ENCODE measurements around the gene USP32.
A peak's percentile ranks its signal among the peaks of the same experiment; 100 is the strongest.
"Not testable (repeated sequence)": the region's sequence is repeated elsewhere in the genome, so short reads cannot be mapped to it uniquely, and the experiment has no call there.

The USP32 gene

DNA sequence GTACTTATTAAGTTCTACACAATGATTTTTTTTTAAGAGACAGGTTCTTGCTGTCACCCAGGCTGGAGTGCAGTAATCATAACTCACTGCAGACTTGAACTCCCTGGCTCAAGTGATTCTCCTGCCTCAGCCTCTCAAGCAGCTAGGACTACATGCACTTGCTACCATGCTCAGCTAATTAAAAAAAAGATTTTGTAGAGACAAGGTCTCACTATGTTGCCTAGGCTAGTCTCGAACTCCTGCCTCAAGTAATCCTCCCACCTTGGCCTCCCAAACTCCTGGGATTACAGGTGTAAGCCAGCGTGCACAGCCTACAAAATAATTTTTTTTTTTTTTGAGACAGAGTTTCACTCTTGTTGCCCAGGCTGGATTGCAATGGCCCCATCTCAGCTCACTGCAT is 22.2 kb downstream of the USP32 start:
- no peak for DNase-seq

DNA sequence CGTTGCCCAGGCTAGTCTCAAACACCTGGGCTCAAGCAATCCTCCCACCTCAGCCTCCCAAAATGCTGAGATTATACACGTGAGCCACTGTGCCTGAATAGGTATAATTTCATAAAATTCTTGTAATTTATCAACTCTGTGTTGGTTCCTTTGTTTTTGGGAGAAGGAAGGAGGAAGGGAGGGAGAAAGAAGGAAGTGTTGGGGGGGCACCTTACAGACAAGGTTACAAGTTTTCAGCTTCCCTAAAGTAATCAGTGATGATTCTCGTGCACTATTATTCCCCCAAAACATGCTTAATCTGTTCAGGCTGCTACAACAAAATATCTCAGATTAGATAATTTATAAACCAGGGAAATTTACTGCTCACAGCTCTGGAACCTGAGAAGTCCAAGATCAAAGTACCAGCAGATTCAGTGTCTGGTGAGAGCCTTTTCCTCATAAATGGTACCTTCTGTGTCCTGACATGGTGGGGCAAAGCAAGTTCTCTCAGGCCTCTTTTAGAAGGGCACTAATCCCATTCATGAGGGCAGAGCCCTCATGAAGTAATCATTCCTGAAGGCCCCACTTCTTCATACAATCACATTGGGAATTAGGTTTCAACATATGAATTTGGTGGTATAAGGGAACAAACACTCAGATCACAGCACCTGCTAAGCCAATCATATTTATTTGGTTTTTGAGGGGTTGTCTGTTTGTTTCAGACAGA is 28.1 kb downstream of the USP32 start:
- DNase-seq, result no peak

DNA sequence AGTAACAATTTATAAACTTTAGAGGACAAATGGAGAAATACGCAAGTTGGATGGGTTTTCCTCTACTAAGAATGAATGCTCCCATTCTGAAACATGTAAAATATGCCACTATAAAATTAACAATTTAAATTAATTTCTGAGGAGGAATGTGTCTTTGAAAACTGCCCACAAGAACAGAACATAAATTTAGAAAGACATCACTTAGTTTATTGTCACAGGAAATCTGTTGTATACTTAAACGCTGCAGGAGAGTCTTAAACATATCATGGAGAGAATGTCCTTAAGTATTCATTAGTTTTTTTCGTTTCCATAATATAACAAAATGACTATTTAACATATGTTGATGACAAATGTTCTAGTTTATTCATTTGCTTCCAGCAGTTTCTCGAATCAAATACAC is 29.6 kb downstream of the USP32 start:
- DNase-seq, result no peak

DNA sequence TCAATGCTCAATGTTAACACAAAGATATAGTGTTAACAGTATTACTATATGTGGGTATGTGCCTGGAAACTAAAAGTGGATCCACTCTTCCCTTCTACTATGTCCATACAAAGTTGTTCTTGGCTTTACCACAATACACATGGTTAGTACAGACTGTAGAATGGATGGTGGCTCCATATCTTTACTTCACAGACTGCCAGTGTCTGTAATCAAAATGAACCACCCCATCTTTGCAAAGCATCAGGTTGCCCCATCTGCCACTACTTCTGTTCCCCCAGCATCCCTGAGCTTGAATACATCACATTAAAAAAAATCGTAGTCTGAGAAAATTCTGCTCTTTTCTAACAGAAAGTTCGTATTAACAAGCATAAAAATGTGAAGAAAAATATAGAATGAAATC is 30.0 kb downstream of the USP32 start:
- DNase-seq, result no peak

DNA sequence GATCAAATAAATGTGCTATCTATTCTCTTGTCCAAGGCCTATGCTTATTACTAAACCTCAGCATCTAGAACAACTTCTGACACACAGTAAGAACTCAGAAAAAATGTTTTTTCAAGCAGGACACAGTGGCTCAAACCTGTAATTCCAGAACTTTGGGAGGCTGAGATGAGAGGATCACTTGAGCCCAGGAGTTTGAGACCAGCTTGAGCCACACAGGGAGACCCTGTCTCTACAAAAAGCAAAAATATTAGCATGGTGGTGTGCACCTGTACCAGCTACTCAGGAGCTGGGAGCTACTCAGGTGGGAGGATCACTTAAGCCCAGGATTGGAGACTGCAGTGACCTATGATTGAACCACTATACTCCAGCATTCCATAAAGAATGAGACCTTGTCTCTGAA is 32.5 kb downstream of the USP32 start:
- DNase-seq, result no peak

DNA sequence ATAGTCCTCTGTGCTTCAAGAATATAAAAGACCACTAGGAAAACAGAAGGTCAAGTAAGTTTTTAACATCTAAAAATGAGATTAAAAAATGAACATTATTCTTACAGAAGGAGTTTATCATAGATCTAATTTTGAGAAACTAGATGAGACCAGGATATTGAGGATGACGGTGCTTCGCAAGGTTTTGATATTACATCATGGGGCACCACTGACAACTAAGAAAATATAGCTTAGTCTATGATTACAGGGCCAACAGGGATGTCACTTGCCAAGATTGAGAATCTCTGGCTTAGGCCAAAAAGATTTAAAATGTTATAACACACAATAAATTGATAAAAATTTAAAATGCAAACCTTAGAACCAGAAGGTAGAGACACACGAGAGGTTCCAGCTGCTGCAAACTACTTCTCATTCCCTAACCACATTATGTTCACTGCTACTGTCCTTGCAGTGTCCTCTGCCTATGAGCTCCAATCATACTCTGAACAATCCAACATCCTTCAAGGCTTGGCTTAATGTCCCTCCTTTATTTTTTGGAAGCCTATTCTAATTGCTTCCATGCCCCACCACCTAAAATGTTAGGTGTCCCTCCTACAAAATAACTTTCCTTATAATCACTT is 33.2 kb downstream of the USP32 start:
- no peak for DNase-seq

DNA sequence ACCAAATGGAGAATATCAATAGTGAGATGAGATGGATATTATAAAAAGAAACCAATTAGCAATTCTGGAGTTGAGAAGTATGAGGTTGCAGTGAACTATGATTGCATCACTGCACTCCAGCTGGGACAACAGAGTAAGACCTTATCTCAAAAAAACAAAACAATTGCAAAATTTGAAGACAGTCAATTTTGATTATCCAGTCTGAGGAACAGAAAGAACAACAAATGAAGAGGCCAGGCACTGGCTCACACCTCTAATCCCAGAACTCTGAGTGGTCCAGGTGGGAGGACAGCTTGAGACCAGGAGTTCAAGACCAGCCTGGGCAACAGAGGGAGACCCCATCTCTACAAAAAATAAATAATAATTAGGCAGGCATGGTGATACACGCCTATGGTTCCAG is 35.0 kb downstream of the USP32 start:
- no peak for DNase-seq

DNA sequence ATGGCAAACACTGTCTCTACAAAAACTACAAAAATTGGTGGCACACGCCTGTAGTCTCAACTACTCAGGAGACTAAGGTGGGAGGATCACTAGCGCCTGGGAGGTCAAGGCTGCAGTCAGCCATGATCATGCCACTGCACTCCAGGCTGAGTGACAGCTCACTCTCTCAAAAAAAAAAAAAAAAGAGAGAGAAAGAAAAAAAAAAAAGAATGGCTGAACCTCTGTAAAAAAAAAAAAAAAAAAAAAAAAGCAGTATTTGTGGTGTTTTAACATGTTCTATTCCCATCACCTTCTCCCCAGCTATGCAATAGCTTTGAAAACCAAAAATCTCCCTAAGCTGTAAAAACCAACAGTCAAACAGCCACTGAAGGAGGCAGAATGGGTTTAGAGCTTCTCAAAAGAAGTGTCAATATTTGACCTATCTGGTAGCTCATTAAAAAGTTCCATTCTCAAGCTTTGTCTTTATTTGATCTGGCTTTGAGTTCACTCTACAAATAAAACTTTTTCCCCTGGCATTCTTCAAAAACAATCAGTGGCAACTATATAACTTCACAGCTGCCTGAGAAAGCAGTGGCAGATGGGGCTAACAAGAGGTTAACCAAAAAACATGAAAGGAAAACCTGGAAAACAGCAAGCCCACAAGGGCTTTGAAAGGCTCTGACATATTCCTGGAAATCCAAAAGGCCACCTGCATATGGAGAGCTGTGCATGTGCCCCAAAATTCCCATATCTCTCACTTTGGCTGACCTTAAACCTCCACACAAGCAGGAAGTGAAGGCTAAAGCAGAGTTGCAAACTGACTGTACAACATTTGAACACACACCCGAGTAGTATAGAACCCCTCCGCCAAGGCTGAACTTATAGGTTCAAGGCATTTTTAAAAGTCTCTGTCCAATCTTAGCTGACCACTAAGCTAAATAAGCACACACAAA is 36.0 kb downstream of the USP32 start:
- DNase-seq, result no peak

DNA sequence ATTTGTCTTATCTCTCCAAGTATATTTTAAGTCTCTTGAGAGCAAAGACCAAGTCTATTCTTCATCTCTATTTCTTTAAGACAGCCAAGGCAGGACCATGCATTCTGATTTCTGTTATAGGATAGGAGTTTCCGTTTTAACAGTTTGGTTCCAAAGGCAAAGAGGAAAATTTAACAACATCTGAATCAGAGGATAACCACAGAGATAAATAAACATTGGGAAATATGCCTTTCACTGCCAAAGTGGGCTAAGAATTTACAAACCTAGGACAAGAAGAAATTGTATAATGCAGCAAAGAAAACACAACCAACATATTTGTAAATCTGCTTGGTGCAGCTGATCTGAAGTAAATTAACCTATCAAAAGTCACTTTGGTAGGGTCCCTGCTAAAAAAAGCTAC is 37.7 kb downstream of the USP32 start:
- no peak for DNase-seq

DNA sequence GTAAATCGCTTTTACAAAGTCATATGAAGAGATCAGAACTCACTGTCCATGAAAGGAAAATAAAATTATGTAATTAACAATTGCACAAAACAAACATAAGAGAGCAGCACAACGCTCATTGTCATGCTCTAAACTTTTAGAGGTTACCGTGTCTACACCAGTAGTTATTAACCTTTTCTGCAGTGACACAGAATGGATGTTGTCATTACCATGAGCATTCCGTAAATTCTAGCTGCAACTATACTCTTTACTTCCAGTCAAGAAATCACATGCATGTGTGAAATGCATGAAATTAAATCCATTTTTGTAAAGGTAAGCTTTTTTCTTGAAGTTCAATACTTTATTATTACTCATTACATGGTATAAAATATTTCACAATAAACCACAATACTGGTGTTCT is 38.2 kb downstream of the USP32 start:
- no peak for DNase-seq

DNA sequence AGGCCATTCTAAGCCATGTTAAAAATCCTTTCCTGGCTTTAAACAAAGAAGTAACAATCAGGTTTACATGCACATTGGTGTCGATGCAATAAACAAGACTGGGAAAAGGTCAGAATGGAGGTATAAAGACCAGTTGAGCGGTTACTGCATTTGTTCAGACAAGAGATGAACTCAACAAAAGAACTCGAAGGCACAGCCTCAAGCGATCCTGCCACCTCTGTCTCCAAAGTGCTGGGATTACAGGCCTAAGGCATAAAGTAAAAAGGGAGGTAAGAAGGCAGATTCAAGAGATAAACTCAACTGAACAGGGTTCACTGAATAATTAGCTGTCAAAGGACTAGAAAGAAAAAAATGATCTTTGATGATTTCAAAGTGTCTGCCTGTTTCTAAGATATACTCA is 39.4 kb downstream of the USP32 start:
- DNase-seq, result no peak

DNA sequence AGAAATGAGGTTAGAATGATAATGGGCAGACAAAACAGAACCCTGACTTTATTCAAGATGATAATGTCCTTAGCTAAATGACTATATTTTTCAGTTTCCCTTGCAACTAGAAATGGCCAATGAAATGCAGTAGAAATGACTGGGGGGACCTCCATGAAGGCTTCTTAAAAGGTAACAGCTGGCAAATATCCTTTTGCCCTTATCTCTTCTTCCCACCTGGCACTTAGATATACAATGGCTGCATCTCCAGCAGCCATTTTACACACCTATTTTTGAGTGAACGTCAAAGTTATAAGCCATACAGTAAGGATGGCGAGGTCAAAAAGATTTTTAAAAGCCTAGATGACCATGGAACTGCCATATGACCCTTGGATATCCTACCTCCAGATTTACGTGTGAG is 39.9 kb downstream of the USP32 start:
- no peak for DNase-seq

DNA sequence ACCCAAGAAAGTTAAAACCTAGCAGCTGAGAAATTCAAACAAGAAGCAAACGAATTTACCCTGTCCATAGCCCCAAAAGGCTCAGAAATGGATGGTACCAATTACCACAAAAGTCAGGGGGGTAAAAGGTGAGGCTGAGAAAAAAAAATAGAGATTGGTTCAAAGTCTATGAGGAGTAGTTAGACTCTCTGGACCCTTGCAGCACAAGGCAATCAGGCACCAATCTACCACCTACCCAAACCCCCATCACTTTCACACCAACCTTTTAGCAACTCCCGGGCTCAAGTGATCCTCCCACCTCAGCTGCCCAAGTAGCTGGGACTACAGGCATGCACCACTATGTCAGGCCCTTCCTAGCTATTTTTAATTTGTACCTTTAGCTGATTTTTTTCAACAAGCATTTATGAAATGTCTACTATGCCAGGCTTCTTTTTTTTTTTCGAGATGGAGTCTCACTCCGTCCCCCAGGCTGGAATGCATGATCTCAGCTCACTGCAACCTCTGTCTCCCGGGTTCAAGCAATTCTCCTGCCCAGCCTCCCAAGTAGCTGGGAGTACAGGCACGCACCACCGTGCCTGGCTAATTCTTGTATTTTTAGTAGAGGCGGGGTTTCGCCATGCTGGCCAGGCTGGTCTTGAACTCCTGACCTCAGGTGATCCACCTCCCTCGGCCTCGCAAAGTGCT is 40.8 kb downstream of the USP32 start:
- no peak for DNase-seq

DNA sequence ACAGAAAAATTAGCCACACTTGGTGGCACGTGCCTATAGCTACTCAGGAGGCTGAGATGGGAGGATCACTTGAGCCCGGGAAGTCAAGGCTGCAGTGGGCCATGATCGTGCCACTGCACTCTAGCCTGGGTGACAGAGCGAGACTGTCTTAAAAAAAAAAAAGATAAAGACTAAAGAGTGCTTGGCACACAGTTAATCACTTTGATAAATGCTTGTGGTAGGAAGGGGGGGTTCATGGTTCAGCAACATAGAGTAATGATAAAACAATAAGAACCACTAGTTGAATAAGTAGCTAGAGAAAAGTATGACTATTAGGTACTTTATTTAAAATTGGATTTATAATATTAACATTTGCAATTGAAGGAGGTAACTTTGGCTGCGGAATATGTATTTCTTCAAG is 43.3 kb downstream of the USP32 start:
- DNase-seq, result no peak

DNA sequence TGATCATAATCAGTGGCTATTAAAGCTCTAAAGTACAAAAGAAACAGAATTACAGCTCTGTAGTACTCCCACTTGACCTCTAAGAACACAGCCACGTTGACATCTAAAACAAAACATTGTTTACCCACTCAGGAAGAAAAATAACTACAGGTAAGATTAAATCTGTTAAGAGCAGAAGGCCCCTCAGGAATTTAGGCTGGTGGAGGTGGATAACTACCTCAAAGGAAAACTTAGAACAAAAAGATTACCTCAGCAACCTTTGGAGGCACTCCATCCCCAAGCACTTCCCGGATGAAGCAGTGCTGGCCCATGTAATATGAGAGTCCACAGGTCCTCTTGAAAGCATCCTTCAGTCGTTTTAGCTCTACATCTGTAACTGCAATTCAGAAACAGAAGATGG is 46.7 kb downstream of the USP32 start:
- DNase-seq, result no peak

DNA sequence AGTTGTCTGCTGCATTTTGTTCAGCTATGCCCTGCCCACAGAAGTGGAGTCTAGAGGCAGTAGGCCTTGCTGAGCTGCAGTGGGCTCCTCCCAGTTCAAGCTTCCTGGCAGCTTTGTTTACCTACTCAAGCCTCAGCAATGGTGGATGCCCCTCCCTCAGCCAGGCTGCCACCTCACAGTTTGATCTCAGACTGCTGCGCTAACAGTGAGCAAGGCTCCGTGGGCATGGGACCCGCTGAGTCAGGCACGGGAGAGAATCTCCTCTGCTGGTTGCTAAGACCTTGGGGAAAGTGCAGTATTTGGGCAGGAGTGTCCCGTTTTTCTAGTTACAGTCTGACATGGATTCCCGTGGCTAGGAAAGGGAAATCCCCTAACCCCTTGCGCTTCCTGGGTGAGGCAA is 49.4 kb downstream of the USP32 start:
- DNase-seq, result not testable (repeated sequence)

DNA sequence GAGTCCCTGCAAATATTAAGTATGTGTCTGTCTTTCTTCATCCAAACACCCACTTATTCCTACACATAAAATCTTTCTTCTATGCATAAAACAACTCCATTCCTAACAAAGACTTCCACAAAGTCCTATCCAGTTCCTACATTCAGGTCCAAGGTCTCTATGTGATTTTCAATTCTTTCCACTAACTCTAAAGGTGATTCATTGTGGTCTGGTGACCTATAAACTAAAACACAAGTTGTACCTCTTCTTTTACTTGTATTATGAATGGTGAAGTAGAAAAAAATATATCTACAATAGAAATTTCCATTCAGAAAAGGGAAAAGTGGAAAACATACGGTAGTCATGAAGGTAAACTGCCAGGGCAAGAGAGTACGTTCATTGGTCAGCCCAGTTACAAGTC is 56.6 kb downstream of the USP32 start:
- DNase-seq, result no peak

DNA sequence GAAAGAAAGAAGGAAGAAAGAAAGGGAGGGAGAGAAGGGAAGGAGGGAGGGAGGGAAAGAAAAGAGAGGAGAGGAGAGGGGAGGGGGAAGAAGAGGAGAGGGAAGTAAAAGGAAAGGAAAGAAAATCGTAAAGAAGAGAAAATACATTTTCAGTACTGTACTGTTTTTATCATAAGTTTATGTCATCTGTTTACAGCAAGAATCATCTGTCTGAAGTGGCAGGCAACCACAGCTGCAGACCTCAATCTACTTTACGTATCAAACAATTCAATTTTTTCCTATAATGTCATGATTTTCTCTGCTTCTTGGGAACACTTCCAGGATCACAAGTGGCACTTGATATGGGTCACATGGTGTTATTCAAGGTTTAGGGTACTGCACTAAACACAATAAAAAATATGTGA is 58.3 kb downstream of the USP32 start:
- DNase-seq, result peak; percentile 50

DNA sequence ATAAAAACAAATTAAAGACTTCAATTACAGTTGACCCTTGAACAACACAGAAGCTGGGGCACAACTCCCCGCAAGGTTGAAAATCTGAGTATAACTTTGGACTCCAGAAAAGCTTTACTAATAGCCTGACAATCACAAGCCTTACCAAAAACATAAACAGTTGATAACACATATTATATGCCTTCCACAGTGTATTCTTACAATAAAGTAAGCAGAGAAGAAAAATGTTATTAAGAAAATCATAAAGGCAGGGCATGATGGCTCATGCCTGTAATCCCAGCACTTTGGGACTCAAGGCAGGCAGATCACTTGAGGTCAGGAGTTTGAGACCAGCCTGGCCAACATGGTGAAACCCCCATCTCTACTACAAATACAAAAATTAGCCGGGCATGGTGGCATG is 58.9 kb downstream of the USP32 start:
- not testable (repeated sequence) for DNase-seq

DNA sequence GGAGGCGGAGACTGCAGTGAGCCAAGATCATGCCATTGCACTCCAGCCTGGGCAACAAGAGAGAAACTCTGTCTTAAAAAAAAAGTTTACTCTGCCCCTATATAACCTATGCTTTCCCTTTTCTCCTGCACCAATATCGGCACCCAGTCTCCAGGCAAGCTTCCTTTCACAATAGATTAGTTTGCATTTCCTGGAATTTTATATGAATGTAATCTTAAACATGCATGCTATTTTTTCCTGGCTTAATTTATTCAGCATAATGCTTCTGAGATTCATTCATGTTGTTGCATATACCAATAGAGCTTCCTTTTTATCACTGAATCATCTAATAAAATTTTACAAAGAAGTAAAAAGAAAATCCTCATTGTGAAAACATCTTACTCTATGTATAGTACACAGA is 59.4 kb downstream of the USP32 start:
- no peak for DNase-seq

DNA sequence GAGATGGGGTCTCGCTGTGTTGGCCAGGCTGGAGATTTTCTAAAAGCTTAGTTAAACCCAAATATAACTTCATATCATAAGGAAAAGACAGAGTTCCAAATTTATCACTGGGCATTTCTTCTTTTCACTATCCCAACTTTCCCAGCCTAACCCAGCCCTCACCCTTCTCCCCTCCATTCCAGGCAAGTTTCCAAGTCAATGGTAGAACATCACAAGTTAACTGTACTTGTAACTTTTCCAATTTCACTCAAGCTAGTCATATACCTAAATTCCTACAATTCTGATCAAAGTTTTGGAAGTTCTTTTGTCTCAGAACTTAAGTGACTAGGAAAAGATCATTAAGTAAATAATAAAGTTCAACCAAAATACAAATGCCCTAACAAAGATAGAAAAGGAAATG is 61.2 kb downstream of the USP32 start:
- DNase-seq, result no peak

DNA sequence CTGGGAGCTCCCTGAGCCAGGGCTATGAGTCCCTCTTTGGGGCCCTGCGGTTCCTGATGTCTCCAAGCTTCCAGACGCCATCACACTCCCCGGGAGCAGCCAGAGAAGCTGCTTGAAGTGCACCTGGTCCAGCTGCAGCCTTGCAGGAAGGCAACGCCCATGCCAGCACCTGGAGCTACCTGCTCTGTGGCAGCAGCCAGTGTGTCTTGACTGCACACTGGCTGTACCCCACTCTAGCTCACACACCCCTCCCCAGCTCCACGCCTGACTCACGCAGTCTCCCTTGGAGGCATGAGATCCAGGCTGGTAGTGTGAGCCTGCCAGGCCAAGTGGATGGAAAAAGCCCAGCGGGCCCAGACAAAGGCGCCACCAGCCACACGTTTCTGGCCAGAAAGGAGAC is 63.3 kb downstream of the USP32 start:
- DNase-seq, result no peak

DNA sequence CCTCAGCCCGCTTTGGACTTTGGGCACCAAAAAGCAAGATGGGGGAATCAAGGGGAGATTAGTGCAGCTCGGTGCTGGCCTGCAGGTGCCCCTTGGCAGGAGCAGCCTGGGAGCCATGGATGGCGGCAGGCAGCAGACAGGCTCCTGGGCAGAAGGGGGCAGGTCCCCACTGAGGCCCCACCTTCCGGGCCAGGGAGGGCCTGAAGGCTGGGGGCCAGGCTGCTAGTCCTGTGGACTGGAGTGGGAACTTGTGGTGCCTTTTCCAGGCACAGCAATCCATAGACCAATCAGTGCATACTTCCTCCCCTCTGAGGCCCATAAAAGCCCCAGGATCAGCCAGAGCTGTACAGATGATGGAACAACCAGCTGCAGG is 64.0 kb downstream of the USP32 start:
- DNase-seq, result no peak

Measured in NCI-H1105 (cell line).